Suprapubic skin (tissue), 4 donors: ENCODE results near the gene SF3B5. TPM values are rescaled to one million over a fixed set of nuclear protein-coding genes. Genes with fewer than 3 reads are reported as not detected.

Experiments
- DNase-seq, 2 donors: peaks; one replicate each; pipeline ENCODE4 v3.0.0-alpha.2; 2019; ENCODE audit warnings: low spot score in 2 of 2
- H3K27ac ChIP-seq: fragments of 200-600 bp; sonication (generic); one replicate; pipeline ENCODE4 v1.5.1; 2019
- H3K27me3 ChIP-seq: fragments of 200-600 bp; sonication (generic); one replicate; pipeline ENCODE4 v1.5.1; 2019
- H3K36me3 ChIP-seq: fragments of 200-600 bp; sonication (generic); one replicate; pipeline ENCODE4 v1.5.1; 2019
- H3K4me1 ChIP-seq: fragments of 200-600 bp; sonication (generic); one replicate; pipeline ENCODE4 v1.5.1; 2019
- H3K4me3 ChIP-seq: fragments of 200-600 bp; sonication (generic); one replicate; pipeline ENCODE4 v1.5.1; 2019; ENCODE audit warnings: mild to moderate bottlenecking
- H3K9me3 ChIP-seq: fragments of 200-600 bp; sonication (generic); one replicate; pipeline ENCODE4 v1.5.1; 2019
- CTCF ChIP-seq, 2 donors: fragments of 200-600 bp in 1 of 2; fragments of 450-650 bp in 1 of 2; sonication (generic) in 1 of 2; IDR thresholded peaks; one replicate each; pipeline ENCODE4 v1.5.1; 2016 to 2019; ENCODE audit warnings: antibody characterized with exemption in 2 of 2, mild to moderate bottlenecking in 1 of 2, moderate library complexity in 1 of 2
- EP300 ChIP-seq: sonication (generic); formaldehyde crosslinking; IDR thresholded peaks from one replicate; pipeline ENCODE4 v1.6.1; 2017; ENCODE audit warnings: antibody characterized with exemption
- POLR2A ChIP-seq, 2 donors: fragments of 450-650 bp; IDR thresholded peaks; one replicate each; pipeline ENCODE4 v1.6.1; 2017; ENCODE audit warnings: antibody characterized with exemption in 2 of 2, mild to moderate bottlenecking in 2 of 2, moderate library complexity in 2 of 2
- POLR2AphosphoS5 ChIP-seq, 3 donors: sonication (generic); formaldehyde crosslinking; IDR thresholded peaks; one replicate each; pipeline ENCODE4 v1.6.1; 2017; ENCODE audit warnings: antibody characterized with exemption in 3 of 3
- WGBS: methylation state at CpG from one replicate; pipeline ENCODE4 v1.1.5; 2018; 5-methylcytosine and 5-hydroxymethylcytosine counted together
- total RNA-seq, 4 donors: library from RNA; depleted of rRNA; stranded (reverse); fragments of >200 nt; gene quantifications; one replicate each; pipeline ENCODE4 v1.1.0, GENCODE V29; 2016

The SF3B5 gene
- total RNA-seq, 4 donors from 2014 or later, result 111 to 218 (median 173) TPM

DNA sequence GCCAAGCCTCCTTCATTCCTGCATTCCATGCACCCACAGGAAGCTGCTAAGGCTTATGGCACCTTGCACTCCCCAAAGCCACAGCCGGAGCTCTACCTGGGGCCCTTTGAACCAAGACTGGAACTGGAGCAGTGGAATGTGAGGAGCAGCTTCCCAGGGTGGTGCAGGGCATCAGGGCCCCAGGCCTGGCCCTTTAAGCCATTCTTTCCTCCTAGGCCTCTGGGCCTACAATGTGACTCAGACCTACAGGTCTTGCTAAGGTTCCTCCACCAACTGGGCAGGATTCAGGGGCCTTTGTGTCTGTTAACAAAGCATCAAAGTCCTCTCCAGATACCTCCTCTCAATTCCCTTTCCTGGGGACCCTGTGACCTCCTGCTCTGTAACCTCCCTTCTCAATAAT, 36.2 kb downstream of the SF3B5 start:
- Histone ChIP-seq H3K9me3 (no peaks in the 10 kb centered on the region), H3K4me1 (peaks cover 9% of the 10 kb centered on the region), H3K27ac (no peak overlapping the region), H3K27me3 (no peaks in the 10 kb centered on the region), H3K4me3 (no peak overlapping the region), H3K36me3 (no peaks in the 10 kb centered on the region)
- DNase-seq, result no peak
- WGBS, result 86% methylated on average over 1 of the region's 1 CpG
- TF ChIP-seq EP300, result no peak
- TF ChIP-seq POLR2A (IDR thresholded peaks at IDR 0.05), result no peak
- no peak for TF ChIP-seq POLR2AphosphoS5 (IDR thresholded peaks at IDR 0.05)
- no peak for TF ChIP-seq CTCF (IDR thresholded peaks at IDR 0.05)

DNA sequence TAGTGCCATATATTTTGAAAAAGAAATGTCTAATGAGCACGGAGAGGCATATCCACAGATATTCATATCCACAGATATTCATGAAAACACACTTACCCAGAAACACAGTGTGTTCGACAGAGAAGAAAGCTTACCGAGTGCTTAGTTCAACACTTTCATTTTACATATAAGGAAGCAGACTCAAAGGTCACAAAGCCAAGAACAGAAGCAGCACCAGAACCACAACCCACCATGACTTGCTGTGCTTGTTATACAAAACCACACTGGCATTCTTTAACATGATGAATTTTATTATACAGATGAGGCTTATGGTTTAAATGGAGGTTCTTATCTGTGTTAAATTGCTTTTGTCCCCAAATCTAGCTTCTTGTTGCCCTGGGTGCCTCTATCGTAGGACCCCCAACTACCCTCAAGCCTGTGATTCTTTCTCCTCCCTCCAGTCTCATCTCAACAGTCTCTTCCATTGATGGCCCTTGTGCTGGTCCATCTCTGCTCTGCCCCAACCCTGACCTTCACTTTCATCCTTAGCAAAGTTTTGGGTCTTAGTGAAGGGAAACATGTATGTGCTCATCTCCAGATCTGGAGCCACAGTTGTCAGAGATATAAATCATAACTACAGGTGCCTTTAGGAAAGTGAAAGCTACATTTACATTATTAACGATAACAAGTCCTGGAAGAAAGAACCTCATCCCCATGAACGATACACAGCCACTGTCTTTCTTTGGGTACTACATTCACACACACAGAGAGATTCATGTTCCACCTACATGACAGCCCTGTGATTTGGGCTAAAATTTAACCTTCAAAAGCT, 40.0 kb downstream of the SF3B5 start:
- Histone ChIP-seq H3K9me3 (no peaks in the 10 kb centered on the region), H3K27me3 (no peaks in the 10 kb centered on the region), H3K4me3 (no peak overlapping the region), H3K27ac (no peak overlapping the region), H3K36me3 (no peaks in the 10 kb centered on the region), H3K4me1 (no peaks in the 10 kb centered on the region)
- no peak for TF ChIP-seq POLR2A (IDR thresholded peaks at IDR 0.05)
- no peak for TF ChIP-seq EP300
- TF ChIP-seq CTCF (IDR thresholded peaks at IDR 0.05), result no peak
- TF ChIP-seq POLR2AphosphoS5 (IDR thresholded peaks at IDR 0.05), result no peak
- WGBS, result 72% methylated on average over 6 of the region's 6 CpGs
- no peak for DNase-seq

- no peaks in the 10 kb centered on the region for H3K27me3 ChIP-seq
- H3K36me3 ChIP-seq, result no peaks in the 10 kb centered on the region
- DNase-seq, result no peak
- WGBS, result 57% methylated on average over 3 of the region's 3 CpGs
- TF ChIP-seq POLR2A (IDR thresholded peaks at IDR 0.05), result no peak
- no peak for TF ChIP-seq CTCF (IDR thresholded peaks at IDR 0.05)
- no peak for TF ChIP-seq POLR2AphosphoS5 (IDR thresholded peaks at IDR 0.05)
- no peak for TF ChIP-seq EP300
- H3K4me1 ChIP-seq, result no peaks in the 10 kb centered on the region
- no peak overlapping the region for H3K27ac ChIP-seq
- no peaks in the 10 kb centered on the region for H3K9me3 ChIP-seq
- no peak overlapping the region for H3K4me3 ChIP-seq
Observed at GRCh38 chr6:144053601-144054000, 41.8 kb downstream of the SF3B5 start.

GRCh38 chr6:144052488-144052887, 42.9 kb downstream of the SF3B5 start:
- Histone ChIP-seq H3K4me1 (no peaks in the 10 kb centered on the region), H3K36me3 (no peaks in the 10 kb centered on the region), H3K9me3 (no peaks in the 10 kb centered on the region), H3K27me3 (no peaks in the 10 kb centered on the region), H3K27ac (no peak overlapping the region), H3K4me3 (no peak overlapping the region)
- no peak for DNase-seq
- no peak for TF ChIP-seq POLR2AphosphoS5 (IDR thresholded peaks at IDR 0.05)
- no peak for TF ChIP-seq POLR2A (IDR thresholded peaks at IDR 0.05)
- no peak for TF ChIP-seq EP300
- TF ChIP-seq CTCF (IDR thresholded peaks at IDR 0.05), result no peak

DNA sequence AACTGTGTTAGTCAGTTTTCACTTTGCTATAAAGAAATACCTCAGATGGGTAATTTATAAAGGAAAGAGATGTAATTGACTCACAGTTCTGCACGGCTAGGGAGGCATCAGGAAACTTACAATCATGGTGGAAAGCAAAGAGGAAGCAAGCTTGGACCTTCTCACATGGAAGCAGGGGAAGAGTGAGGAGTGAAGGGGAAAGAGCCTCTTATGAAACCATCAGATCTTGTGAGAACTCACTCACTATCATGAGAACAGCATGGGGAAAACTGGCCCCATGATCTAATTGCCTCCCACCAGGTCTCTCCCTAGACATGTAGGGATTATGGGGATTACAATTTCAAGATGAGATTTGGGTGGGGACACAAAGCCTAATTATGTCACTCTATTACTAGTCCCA, 46.0 kb downstream of the SF3B5 start:
- WGBS, result 76% methylated on average over 1 of the region's 1 CpG
- DNase-seq, result no peak
- Histone ChIP-seq H3K4me1 (no peaks in the 10 kb centered on the region), H3K27me3 (no peaks in the 10 kb centered on the region), H3K4me3 (no peak overlapping the region), H3K27ac (no peak overlapping the region), H3K36me3 (no peaks in the 10 kb centered on the region), H3K9me3 (no peaks in the 10 kb centered on the region)
- TF ChIP-seq CTCF (IDR thresholded peaks at IDR 0.05), result no peak
- TF ChIP-seq POLR2AphosphoS5 (IDR thresholded peaks at IDR 0.05), result no peak
- no peak for TF ChIP-seq EP300
- no peak for TF ChIP-seq POLR2A (IDR thresholded peaks at IDR 0.05)
